GM21576 (cell line): ENCODE results near the gene ABR.
A peak's percentile ranks its signal among the peaks of the same experiment; 100 is the strongest.
"Not testable (repeated sequence)": the region's sequence is repeated elsewhere in the genome, so short reads cannot be mapped to it uniquely, and the experiment has no call there.

Experiments used
- ATAC-seq: cut with Tn5 transposase; IDR thresholded peaks from one replicate; pipeline ENCODE4 v1.9.1; 2021; ENCODE audit warnings: mild to moderate bottlenecking, moderate library complexity; ENCODE audit not compliant: unreplicated experiment

Gene ABR

GRCh38 chr17:1122533-1123392, 57.0 kb downstream of the ABR start:
- ATAC-seq, result no peak

- ATAC-seq, result not testable (repeated sequence)
Observed at GRCh38 chr17:1121442-1121817, 58.4 kb downstream of the ABR start.

GRCh38 chr17:1120596-1121441, 59.0 kb downstream of the ABR start:
- ATAC-seq, result no peak

- ATAC-seq, result no peak
Observed at GRCh38 chr17:1119924-1120323, 59.9 kb downstream of the ABR start.

GRCh38 chr17:1116602-1117001, 63.2 kb downstream of the ABR start:
- no peak for ATAC-seq

GRCh38 chr17:1112875-1113274, 66.9 kb downstream of the ABR start:
- ATAC-seq, result no peak

- ATAC-seq, result no peak
Observed at GRCh38 chr17:1111599-1112443, 68.0 kb downstream of the ABR start.

GRCh38 chr17:1110862-1111598, 68.8 kb downstream of the ABR start:
- no peak for ATAC-seq

- no peak for ATAC-seq
Observed at GRCh38 chr17:1110541-1110861, 69.3 kb downstream of the ABR start.

- ATAC-seq, result peak; percentile 27
Observed at GRCh38 chr17:1109606-1110540, 69.9 kb downstream of the ABR start.

- peak; percentile 35 for ATAC-seq
Observed at GRCh38 chr17:1108765-1109605, 70.8 kb downstream of the ABR start.

GRCh38 chr17:1108478-1108764, 71.4 kb downstream of the ABR start:
- no peak for ATAC-seq

- ATAC-seq, result no peak
Observed at GRCh38 chr17:1107777-1108477, 71.9 kb downstream of the ABR start.

- ATAC-seq, result no peak
Observed at GRCh38 chr17:1107083-1107776, 72.6 kb downstream of the ABR start.

GRCh38 chr17:1104222-1104621, 75.6 kb downstream of the ABR start:
- ATAC-seq, result no peak

- no peak for ATAC-seq
Observed at GRCh38 chr17:1100382-1100781, 79.4 kb downstream of the ABR start.

GRCh38 chr17:1099242-1099641, 80.5 kb downstream of the ABR start:
- no peak for ATAC-seq
